DOHH2 (cell line): ENCODE measurements around the gene ACSM3.

Source experiments
- H3F3A ChIP-seq: fragments of 200-600 bp; sonication (generic), shearing (Covaris generic); 2 replicates; pipeline ENCODE4 v1.6.0; 2016; ENCODE audit warnings: antibody characterized with exemption, mild to moderate bottlenecking; ENCODE audit not compliant: control insufficient read depth, insufficient read depth
- H3K27ac ChIP-seq: fragments of 200-600 bp; sonication (generic); 2 replicates; pipeline ENCODE4 v1.5.1; 2014; ENCODE audit warnings: low read depth, mild to moderate bottlenecking, low read length, moderate library complexity
- H3K27me3 ChIP-seq: fragments of 200-600 bp; sonication (generic); 2 replicates; pipeline ENCODE4 v1.6.1; 2014; ENCODE audit warnings: mild to moderate bottlenecking, low read length, mixed read lengths; ENCODE audit not compliant: control insufficient read depth
- H3K36me3 ChIP-seq: fragments of 200-600 bp; sonication (generic); 2 replicates; pipeline ENCODE4 v1.6.1; 2014; ENCODE audit warnings: mild to moderate bottlenecking, low read length, moderate library complexity, mixed read lengths; ENCODE audit not compliant: control insufficient read depth
- H3K4me1 ChIP-seq: fragments of 200-600 bp; sonication (generic); 2 replicates; pipeline ENCODE4 v1.6.1; 2014; ENCODE audit warnings: mild to moderate bottlenecking, low read length, mixed read lengths; ENCODE audit not compliant: control insufficient read depth
- H3K4me2 ChIP-seq: fragments of 200-600 bp; sonication (generic); 2 replicates; pipeline ENCODE4 v1.6.0; 2014; ENCODE audit warnings: mild to moderate bottlenecking, low read length, moderate library complexity
- H3K4me3 ChIP-seq: fragments of 200-600 bp; sonication (generic); 2 replicates; pipeline ENCODE4 v1.5.1; 2014; ENCODE audit warnings: mild to moderate bottlenecking, low read length, mixed read lengths
- H3K79me2 ChIP-seq: fragments of 200-600 bp; sonication (generic); 2 replicates; pipeline ENCODE4 v1.6.1; 2014; ENCODE audit warnings: mild to moderate bottlenecking, low read length, mixed read lengths; ENCODE audit not compliant: control insufficient read depth
- H3K9me2 ChIP-seq: fragments of 200-600 bp; sonication (generic); replicated peaks from 2 replicates; pipeline ENCODE4 v1.6.1; 2014; ENCODE audit warnings: mild to moderate bottlenecking, low read length, mixed read lengths; ENCODE audit not compliant: control insufficient read depth
- H3K9me3 ChIP-seq: fragments of 200-600 bp; sonication (generic); 2 replicates; pipeline ENCODE4 v1.6.1; 2014; ENCODE audit warnings: antibody characterized with exemption, low read length, mixed read lengths; ENCODE audit not compliant: control insufficient read depth, insufficient read depth
- H4K20me1 ChIP-seq: fragments of 200-600 bp; sonication (generic); 2 replicates; pipeline ENCODE4 v1.6.0; 2014; ENCODE audit warnings: low read depth, mild to moderate bottlenecking, antibody characterized with exemption, low read length, moderate library complexity; ENCODE audit not compliant: control insufficient read depth, insufficient read depth
- CTCF ChIP-seq: fragments of 200-600 bp; sonication (generic); IDR thresholded peaks from one replicate; pipeline ENCODE4 v1.5.1; 2014; ENCODE audit warnings: antibody characterized with exemption, mild to moderate bottlenecking, low read depth, low read length; ENCODE audit not compliant: poor library complexity, severe bottlenecking
- EZH2phosphoT487 ChIP-seq: fragments of 200-600 bp; sonication (generic); IDR thresholded peaks from 2 replicates; pipeline ENCODE4 v1.6.1; 2017; ENCODE audit warnings: borderline replicate concordance, mild to moderate bottlenecking, antibody characterized with exemption, low read length, moderate library complexity, mixed read lengths

ACSM3 gene

GRCh38 chr16:20774703-20775362 lies 11.0 kb downstream of the ACSM3 start:
- H3K4me2 ChIP-seq, result no peak overlapping the region
- no peaks in the 10 kb centered on the region for H3K36me3 ChIP-seq

GRCh38 chr16:20781697-20782096 lies 17.9 kb downstream of the ACSM3 start:
- Histone ChIP-seq H3F3A (no peaks in the 10 kb centered on the region), H3K9me2 (no peaks in the 10 kb centered on the region), H3K27me3 (no peaks in the 10 kb centered on the region), H4K20me1 (no peaks in the 10 kb centered on the region), H3K4me3 (no peak overlapping the region), H3K9me3 (no peaks in the 10 kb centered on the region), H3K4me2 (no peak overlapping the region), H3K27ac (no peak overlapping the region), H3K36me3 (no peaks in the 10 kb centered on the region), H3K79me2 (no peaks in the 10 kb centered on the region), H3K4me1 (no peaks in the 10 kb centered on the region)
- TF ChIP-seq EZH2phosphoT487 (no peak), CTCF (no peak)

More at GRCh38 chr16:20774703-20775362, 11.0 kb downstream of the ACSM3 start:
- no peaks in the 10 kb centered on the region for H3K9me2 ChIP-seq
- H3K9me3 ChIP-seq, result no peaks in the 10 kb centered on the region
- no peak overlapping the region for H3K27ac ChIP-seq
- no peaks in the 10 kb centered on the region for H4K20me1 ChIP-seq
- no peak overlapping the region for H3K4me3 ChIP-seq
- no peaks in the 10 kb centered on the region for H3K27me3 ChIP-seq
- no peaks in the 10 kb centered on the region for H3K4me1 ChIP-seq
- no peaks in the 10 kb centered on the region for H3K79me2 ChIP-seq
- TF ChIP-seq EZH2phosphoT487 (no peak), CTCF (peak; percentile 88)
- H3F3A ChIP-seq, result no peaks in the 10 kb centered on the region

GRCh38 chr16:20782470-20782869 lies 18.7 kb downstream of the ACSM3 start:
- TF ChIP-seq CTCF, result no peak
- TF ChIP-seq EZH2phosphoT487, result no peak
- H3K36me3 ChIP-seq, result no peaks in the 10 kb centered on the region
- no peaks in the 10 kb centered on the region for H3K27me3 ChIP-seq
- H3K4me3 ChIP-seq, result no peak overlapping the region
- H3K27ac ChIP-seq, result no peak overlapping the region
- H4K20me1 ChIP-seq, result no peaks in the 10 kb centered on the region
- no peaks in the 10 kb centered on the region for H3K9me2 ChIP-seq
- no peaks in the 10 kb centered on the region for H3F3A ChIP-seq
- no peak overlapping the region for H3K4me2 ChIP-seq
- no peaks in the 10 kb centered on the region for H3K79me2 ChIP-seq
- H3K4me1 ChIP-seq, result no peaks in the 10 kb centered on the region
- no peaks in the 10 kb centered on the region for H3K9me3 ChIP-seq
